K562 (cell line): ENCODE results near the gene UCKL1. TPM values are rescaled to one million over a fixed set of nuclear protein-coding genes. Genes with fewer than 3 reads are reported as not detected.

ENCODE experiments used
- ELF1 ChIP-seq: fragments of 200-800 bp; sonication (Bioruptor generic); IDR thresholded peaks from 2 replicates; pipeline ENCODE4 v1.6.1; 2016; ENCODE audit warnings: missing genetic modification characterization, missing compliant biosample characterization
- KLF10 ChIP-seq: fragments of 250-450 bp; sonication (Bioruptor Pico); IDR thresholded peaks from 2 replicates; pipeline ENCODE4 v1.6.1; 2021; ENCODE audit warnings: matching md5 sums
- LARP7 ChIP-seq: fragments of 450-650 bp; IDR thresholded peaks from 2 replicates; pipeline ENCODE4 v1.6.1; 2016
- MYNN ChIP-seq, 2 experiments: sonication (generic); formaldehyde crosslinking in 1 of 2; IDR thresholded peaks; 2 replicates each; pipeline versions ENCODE4 v1.5.0 to v1.6.1; 2016 to 2020; ENCODE audit warnings: antibody characterized with exemption in 1 of 2, missing genetic modification reagents in 1 of 2
- NONO ChIP-seq, 2 experiments: fragments of 200-400 bp in 1 of 2; fragments of 450-650 bp in 1 of 2; formaldehyde crosslinking in 1 of 2; IDR thresholded peaks; 2 replicates each; pipeline ENCODE4 v1.6.1; 2017; ENCODE audit warnings: low read depth in 2 of 2, mild to moderate bottlenecking in 2 of 2, moderate library complexity in 2 of 2, low read length in 1 of 2
- SMAD1 ChIP-seq: fragments of 150-350 bp; IDR thresholded peaks from 2 replicates; pipeline ENCODE4 v1.6.1; 2014; ENCODE audit warnings: low read length, low read depth; ENCODE audit not compliant: partially characterized antibody
- SREBF2 ChIP-seq: sonication (generic); formaldehyde crosslinking; IDR thresholded peaks from 2 replicates; pipeline ENCODE4 v1.4.0; 2020; ENCODE audit warnings: mild to moderate bottlenecking, missing genetic modification reagents
- ZC3H8 ChIP-seq: fragments of 450-650 bp; IDR thresholded peaks from 2 replicates; pipeline ENCODE4 v1.6.1; 2017
- polyA plus RNA-seq, 8 experiments: library from polyadenylated mRNA; depleted of rRNA in 4 of 8; stranded (reverse) in 5 of 8; unstranded in 3 of 8; fragments of >200 nt; fragmentation: Nextera tagmentation in 2 of 8; fragmentation: Illumina TruSeq in 1 of 8; extraction: Ambion mirVana in 2 of 8; extraction: Trizol in 1 of 8; gene quantifications; 2 replicates each; pipeline versions ENCODE4 v1.2.1 to v1.2.3, GENCODE V29; 2011 to 2014; ENCODE audit warnings: inconsistent platforms in 1 of 8, missing spikeins in 1 of 8
- total RNA-seq, 7 experiments: library from RNA; depleted of rRNA in 6 of 7; stranded (reverse); fragments of >200 nt in 6 of 7; fragmentation: Illumina TruSeq in 2 of 7; extraction: Trizol in 2 of 7; gene quantifications; 2 replicates each; pipeline versions ENCODE4 v1.2.1 to v1.2.3, GENCODE V29; 2011 to 2021; ENCODE audit warnings: low replicate concordance in 1 of 7
- TF ChIP-seq, protein P1 (sequence below), 2 experiments: fragments of 200-800 bp in 1 of 2; sonication (Bioruptor generic) in 1 of 2; sonication (generic) in 1 of 2; formaldehyde crosslinking in 1 of 2; IDR thresholded peaks in 1 of 2; conservative IDR thresholded peaks in 1 of 2; 2 replicates each; pipeline versions ENCODE4 v1.5.0 to v1.6.1; 2016 to 2020; ENCODE audit warnings: missing compliant biosample characterization in 1 of 2, missing genetic modification characterization in 1 of 2, missing genetic modification reagents in 1 of 2
- TF ChIP-seq, protein P2 (sequence below): fragments of 450-650 bp; formaldehyde crosslinking; IDR thresholded peaks from 2 replicates; pipeline ENCODE4 v1.4.0; 2020; ENCODE audit warnings: mild to moderate bottlenecking, mixed read lengths
- TF ChIP-seq, protein P3 (sequence below): sonication (generic); formaldehyde crosslinking; IDR thresholded peaks from 2 replicates; pipeline ENCODE4 v1.8.1; 2023; ENCODE audit warnings: missing genetic modification reagents, mild to moderate bottlenecking, borderline replicate concordance
- TF ChIP-seq, protein P4 (sequence below): fragments of 450-650 bp; IDR thresholded peaks from 2 replicates; pipeline ENCODE4 v1.6.1; 2016; ENCODE audit warnings: mild to moderate bottlenecking
- TF ChIP-seq, protein P5 (sequence below): fragments of 450-650 bp; IDR thresholded peaks from 2 replicates; pipeline ENCODE4 v1.6.1; 2018; ENCODE audit warnings: mild to moderate bottlenecking, low read depth; ENCODE audit not compliant: partially characterized antibody

UCKL1 gene
- total and polyA plus RNA-seq, 9 of the 15 experiments (the other 6 are each of a cell fraction or from before 2014, with no cell fraction given): 3.1 to 52.8 (median 24.2) TPM

DNA sequence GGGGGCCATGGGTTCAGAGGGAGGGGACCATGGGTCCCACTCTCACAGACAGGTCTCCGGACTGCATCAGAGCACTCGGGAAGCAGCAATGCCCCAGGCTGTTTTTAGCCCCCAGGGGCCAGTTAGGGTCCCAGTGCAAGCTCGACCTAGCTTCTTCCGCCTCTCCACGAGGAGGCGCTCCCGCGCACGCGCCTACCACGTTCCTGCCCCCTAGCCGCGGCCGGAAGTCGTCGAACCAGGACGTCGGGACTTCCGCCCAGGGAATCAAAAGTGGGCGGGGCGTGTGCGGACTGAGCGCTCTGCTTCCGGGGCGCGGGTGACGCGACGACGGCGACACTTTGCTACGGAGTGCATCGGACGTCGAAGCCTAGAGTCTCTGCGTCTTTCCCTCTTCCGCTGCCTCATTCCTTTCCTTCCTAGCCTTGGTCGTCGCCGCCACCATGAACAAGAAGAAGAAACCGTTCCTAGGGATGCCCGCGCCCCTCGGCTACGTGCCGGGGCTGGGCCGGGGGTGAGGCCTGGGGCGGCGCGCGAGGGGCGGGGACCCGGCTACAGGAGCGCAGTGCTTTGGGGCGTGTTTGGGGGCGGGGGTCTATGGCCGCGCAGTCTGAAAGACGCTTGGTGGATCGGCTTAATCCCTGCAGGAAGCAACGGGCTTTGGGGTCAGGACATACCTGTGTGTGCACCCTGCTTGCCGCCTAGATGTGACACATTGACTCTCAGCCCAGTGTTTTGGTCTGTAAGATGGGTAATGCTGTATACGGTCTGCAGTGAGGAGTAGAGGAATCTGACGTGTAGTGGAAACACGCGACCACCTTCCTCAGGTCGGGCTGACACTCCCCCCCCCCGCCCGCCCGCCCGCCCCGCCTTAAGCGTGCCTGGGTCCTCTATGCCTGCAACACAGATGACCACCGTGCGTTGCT is 24.9 kb upstream of the UCKL1 start, which contains the start of gene PRPF6 (continued):
- TF ChIP-seq, protein P1, sequence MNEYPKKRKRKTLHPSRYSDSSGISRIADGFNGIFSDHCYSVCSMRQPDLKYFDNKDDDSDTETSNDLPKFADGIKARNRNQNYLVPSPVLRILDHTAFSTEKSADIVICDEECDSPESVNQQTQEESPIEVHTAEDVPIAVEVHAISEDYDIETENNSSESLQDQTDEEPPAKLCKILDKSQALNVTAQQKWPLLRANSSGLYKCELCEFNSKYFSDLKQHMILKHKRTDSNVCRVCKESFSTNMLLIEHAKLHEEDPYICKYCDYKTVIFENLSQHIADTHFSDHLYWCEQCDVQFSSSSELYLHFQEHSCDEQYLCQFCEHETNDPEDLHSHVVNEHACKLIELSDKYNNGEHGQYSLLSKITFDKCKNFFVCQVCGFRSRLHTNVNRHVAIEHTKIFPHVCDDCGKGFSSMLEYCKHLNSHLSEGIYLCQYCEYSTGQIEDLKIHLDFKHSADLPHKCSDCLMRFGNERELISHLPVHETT (CRISPR knock-in tag; conservative IDR thresholded peaks at IDR 0.05 in 1 of 2, IDR thresholded peaks at IDR 0.05 in 1 of 2): peak in 1 of 2 experiments; percentile 88; a peak in 2 of 4 replicates
- TF ChIP-seq SREBF2 (no peak), SMAD1 (peak; percentile 74), MYNN (IDR thresholded peaks at IDR 0.05) (no peak), MYNN (CRISPR knock-in tag; IDR thresholded peaks at IDR 0.05) (no peak), ZC3H8 (no peak), NONO (IDR thresholded peaks at IDR 0.05; ENCODE audit: low read depth in 2 of 2, low read length in 1 of 2) (no peak), LARP7 (no peak), ELF1 (tag) (peak; percentile 97), KLF10 (CRISPR knock-in tag) (no peak)
- TF ChIP-seq, protein P2, sequence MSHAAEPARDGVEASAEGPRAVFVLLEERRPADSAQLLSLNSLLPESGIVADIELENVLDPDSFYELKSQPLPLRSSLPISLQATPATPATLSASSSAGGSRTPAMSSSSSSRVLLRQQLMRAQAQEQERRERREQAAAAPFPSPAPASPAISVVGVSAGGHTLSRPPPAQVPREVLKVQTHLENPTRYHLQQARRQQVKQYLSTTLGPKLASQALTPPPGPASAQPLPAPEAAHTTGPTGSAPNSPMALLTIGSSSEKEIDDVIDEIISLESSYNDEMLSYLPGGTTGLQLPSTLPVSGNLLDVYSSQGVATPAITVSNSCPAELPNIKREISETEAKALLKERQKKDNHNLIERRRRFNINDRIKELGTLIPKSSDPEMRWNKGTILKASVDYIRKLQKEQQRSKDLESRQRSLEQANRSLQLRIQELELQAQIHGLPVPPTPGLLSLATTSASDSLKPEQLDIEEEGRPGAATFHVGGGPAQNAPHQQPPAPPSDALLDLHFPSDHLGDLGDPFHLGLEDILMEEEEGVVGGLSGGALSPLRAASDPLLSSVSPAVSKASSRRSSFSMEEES (CRISPR knock-in tag): no peak
- TF ChIP-seq, protein P3, sequence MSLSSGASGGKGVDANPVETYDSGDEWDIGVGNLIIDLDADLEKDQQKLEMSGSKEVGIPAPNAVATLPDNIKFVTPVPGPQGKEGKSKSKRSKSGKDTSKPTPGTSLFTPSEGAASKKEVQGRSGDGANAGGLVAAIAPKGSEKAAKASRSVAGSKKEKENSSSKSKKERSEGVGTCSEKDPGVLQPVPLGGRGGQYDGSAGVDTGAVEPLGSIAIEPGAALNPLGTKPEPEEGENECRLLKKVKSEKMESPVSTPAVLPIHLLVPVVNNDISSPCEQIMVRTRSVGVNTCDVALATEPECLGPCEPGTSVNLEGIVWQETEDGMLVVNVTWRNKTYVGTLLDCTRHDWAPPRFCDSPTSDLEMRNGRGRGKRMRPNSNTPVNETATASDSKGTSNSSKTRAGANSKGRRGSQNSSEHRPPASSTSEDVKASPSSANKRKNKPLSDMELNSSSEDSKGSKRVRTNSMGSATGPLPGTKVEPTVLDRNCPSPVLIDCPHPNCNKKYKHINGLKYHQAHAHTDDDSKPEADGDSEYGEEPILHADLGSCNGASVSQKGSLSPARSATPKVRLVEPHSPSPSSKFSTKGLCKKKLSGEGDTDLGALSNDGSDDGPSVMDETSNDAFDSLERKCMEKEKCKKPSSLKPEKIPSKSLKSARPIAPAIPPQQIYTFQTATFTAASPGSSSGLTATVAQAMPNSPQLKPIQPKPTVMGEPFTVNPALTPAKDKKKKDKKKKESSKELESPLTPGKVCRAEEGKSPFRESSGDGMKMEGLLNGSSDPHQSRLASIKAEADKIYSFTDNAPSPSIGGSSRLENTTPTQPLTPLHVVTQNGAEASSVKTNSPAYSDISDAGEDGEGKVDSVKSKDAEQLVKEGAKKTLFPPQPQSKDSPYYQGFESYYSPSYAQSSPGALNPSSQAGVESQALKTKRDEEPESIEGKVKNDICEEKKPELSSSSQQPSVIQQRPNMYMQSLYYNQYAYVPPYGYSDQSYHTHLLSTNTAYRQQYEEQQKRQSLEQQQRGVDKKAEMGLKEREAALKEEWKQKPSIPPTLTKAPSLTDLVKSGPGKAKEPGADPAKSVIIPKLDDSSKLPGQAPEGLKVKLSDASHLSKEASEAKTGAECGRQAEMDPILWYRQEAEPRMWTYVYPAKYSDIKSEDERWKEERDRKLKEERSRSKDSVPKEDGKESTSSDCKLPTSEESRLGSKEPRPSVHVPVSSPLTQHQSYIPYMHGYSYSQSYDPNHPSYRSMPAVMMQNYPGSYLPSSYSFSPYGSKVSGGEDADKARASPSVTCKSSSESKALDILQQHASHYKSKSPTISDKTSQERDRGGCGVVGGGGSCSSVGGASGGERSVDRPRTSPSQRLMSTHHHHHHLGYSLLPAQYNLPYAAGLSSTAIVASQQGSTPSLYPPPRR (CRISPR knock-in tag): peak; percentile 90
- TF ChIP-seq, protein P4, sequence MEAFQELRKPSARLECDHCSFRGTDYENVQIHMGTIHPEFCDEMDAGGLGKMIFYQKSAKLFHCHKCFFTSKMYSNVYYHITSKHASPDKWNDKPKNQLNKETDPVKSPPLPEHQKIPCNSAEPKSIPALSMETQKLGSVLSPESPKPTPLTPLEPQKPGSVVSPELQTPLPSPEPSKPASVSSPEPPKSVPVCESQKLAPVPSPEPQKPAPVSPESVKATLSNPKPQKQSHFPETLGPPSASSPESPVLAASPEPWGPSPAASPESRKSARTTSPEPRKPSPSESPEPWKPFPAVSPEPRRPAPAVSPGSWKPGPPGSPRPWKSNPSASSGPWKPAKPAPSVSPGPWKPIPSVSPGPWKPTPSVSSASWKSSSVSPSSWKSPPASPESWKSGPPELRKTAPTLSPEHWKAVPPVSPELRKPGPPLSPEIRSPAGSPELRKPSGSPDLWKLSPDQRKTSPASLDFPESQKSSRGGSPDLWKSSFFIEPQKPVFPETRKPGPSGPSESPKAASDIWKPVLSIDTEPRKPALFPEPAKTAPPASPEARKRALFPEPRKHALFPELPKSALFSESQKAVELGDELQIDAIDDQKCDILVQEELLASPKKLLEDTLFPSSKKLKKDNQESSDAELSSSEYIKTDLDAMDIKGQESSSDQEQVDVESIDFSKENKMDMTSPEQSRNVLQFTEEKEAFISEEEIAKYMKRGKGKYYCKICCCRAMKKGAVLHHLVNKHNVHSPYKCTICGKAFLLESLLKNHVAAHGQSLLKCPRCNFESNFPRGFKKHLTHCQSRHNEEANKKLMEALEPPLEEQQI: no peak
- TF ChIP-seq, protein P5, sequence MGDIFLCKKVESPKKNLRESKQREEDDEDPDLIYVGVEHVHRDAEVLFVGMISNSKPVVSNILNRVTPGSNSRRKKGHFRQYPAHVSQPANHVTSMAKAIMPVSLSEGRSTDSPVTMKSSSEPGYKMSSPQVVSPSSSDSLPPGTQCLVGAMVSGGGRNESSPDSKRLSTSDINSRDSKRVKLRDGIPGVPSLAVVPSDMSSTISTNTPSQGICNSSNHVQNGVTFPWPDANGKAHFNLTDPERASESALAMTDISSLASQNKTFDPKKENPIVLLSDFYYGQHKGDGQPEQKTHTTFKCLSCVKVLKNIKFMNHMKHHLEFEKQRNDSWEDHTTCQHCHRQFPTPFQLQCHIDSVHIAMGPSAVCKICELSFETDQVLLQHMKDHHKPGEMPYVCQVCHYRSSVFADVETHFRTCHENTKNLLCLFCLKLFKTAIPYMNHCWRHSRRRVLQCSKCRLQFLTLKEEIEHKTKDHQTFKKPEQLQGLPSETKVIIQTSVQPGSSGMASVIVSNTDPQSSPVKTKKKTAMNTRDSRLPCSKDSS: no peak
